Ascending aorta (tissue), 2 donors: ENCODE results near the gene C1orf94. TPM values are rescaled to one million over a fixed set of nuclear protein-coding genes. Genes with fewer than 3 reads are reported as not detected.

Experiments used
- DNase-seq, 2 donors: peaks; one replicate each; pipeline ENCODE4 v3.0.0-alpha.2; 2019; ENCODE audit warnings: low spot score in 2 of 2
- H3K27ac ChIP-seq, 2 donors: fragments of 200-600 bp; sonication (generic); one replicate each; pipeline ENCODE4 v1.5.1; 2016 to 2017; ENCODE audit warnings: mild to moderate bottlenecking in 1 of 2
- H3K27me3 ChIP-seq: fragments of 200-600 bp; sonication (generic); one replicate; pipeline ENCODE4 v1.5.1; 2017
- H3K36me3 ChIP-seq, 2 donors: fragments of 200-600 bp; sonication (generic); one replicate each; pipeline ENCODE4 v1.5.1; 2016
- H3K4me1 ChIP-seq, 2 donors: fragments of 200-600 bp; sonication (generic); one replicate each; pipeline ENCODE4 v1.5.1; 2016 to 2017; ENCODE audit warnings: mild to moderate bottlenecking in 1 of 2
- H3K4me3 ChIP-seq, 2 donors: fragments of 200-600 bp; sonication (generic); one replicate each; pipeline ENCODE4 v1.5.1; 2016 to 2017; ENCODE audit warnings: mild to moderate bottlenecking in 1 of 2
- H3K9me3 ChIP-seq, 2 donors: fragments of 200-600 bp; sonication (generic); one replicate each; pipeline ENCODE4 v1.5.1; 2016
- intact Hi-C: fragments of 100-400 bp; cut with DNase I; formaldehyde crosslinking; loops from one replicate; pipeline ENCODE4 v1.15.1; 2023
- total RNA-seq: library from RNA; depleted of rRNA; stranded (reverse); fragments of >200 nt; gene quantifications from one replicate; pipeline ENCODE4 v1.1.0, GENCODE V29; 2016
- TF ChIP-seq, protein P1 (sequence below), 3 experiments: fragments of 200-600 bp in 2 of 3; fragments of 450-650 bp in 1 of 3; sonication (generic) in 2 of 3; IDR thresholded peaks; one replicate each; pipeline ENCODE4 v1.5.1; 2016 to 2019; ENCODE audit warnings: antibody characterized with exemption in 3 of 3, mild to moderate bottlenecking in 1 of 3, moderate library complexity in 1 of 3

C1orf94 gene
- total RNA-seq, 1 donor from 2014 or later, result not detected

GRCh38 chr1:34237151-34237815 is 60.6 kb downstream of the C1orf94 start:
- no peak overlapping the region for H3K4me3 ChIP-seq
- H3K4me1 ChIP-seq, result no peaks in the 10 kb centered on the region
- DNase-seq, result no peak
- H3K9me3 ChIP-seq, result no peaks in the 10 kb centered on the region
- H3K27me3 ChIP-seq, result no peaks in the 10 kb centered on the region
- intact Hi-C loops, result no loop called here
- H3K36me3 ChIP-seq, result no peaks in the 10 kb centered on the region
- H3K27ac ChIP-seq, result no peak overlapping the region
- TF ChIP-seq, protein P1, sequence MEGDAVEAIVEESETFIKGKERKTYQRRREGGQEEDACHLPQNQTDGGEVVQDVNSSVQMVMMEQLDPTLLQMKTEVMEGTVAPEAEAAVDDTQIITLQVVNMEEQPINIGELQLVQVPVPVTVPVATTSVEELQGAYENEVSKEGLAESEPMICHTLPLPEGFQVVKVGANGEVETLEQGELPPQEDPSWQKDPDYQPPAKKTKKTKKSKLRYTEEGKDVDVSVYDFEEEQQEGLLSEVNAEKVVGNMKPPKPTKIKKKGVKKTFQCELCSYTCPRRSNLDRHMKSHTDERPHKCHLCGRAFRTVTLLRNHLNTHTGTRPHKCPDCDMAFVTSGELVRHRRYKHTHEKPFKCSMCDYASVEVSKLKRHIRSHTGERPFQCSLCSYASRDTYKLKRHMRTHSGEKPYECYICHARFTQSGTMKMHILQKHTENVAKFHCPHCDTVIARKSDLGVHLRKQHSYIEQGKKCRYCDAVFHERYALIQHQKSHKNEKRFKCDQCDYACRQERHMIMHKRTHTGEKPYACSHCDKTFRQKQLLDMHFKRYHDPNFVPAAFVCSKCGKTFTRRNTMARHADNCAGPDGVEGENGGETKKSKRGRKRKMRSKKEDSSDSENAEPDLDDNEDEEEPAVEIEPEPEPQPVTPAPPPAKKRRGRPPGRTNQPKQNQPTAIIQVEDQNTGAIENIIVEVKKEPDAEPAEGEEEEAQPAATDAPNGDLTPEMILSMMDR (IDR thresholded peaks at IDR 0.05), result no peak

DNA sequence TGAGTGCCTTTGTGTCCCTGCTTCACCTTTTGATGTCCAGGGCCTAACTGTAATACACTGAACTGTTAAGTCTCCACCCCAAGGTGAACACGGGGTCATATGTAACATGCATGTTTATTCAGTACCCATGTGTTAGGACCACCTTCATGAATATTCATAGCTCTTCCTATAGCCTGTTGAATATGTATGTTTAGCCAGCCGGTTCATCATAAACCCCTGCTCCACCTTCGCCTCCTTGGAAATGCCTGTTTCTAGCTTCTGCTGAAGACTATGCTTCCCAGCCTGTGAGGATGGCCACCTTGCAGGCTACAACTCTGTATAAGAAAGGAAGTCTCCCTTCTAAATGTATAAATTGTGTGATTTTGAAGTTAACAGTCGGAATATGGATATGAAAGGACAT is 69.3 kb downstream of the C1orf94 start:
- no peak overlapping the region for H3K4me3 ChIP-seq
- H3K27me3 ChIP-seq, result no peaks in the 10 kb centered on the region
- H3K36me3 ChIP-seq, result no peaks in the 10 kb centered on the region
- intact Hi-C loops, result no loop called here
- H3K9me3 ChIP-seq, result no peaks in the 10 kb centered on the region
- no peak for DNase-seq
- no peak overlapping the region for H3K27ac ChIP-seq
- no peaks in the 10 kb centered on the region for H3K4me1 ChIP-seq
- TF ChIP-seq, protein P1 (IDR thresholded peaks at IDR 0.05), result no peak

- H3K27me3 ChIP-seq, result no peaks in the 10 kb centered on the region
- DNase-seq, result no peak
- H3K4me1 ChIP-seq, result no peaks in the 10 kb centered on the region
- no peaks in the 10 kb centered on the region for H3K9me3 ChIP-seq
- H3K36me3 ChIP-seq, result no peaks in the 10 kb centered on the region
- TF ChIP-seq, protein P1 (IDR thresholded peaks at IDR 0.05), result no peak
- no peak overlapping the region for H3K4me3 ChIP-seq
- no peak overlapping the region for H3K27ac ChIP-seq
- intact Hi-C loops, result no loop called here
Observed at GRCh38 chr1:34250342-34250741, 73.6 kb downstream of the C1orf94 start.

- DNase-seq, result no peak
- H3K27me3 ChIP-seq, result no peaks in the 10 kb centered on the region
- TF ChIP-seq, protein P1 (IDR thresholded peaks at IDR 0.05), result no peak
- H3K36me3 ChIP-seq, result no peaks in the 10 kb centered on the region
- H3K4me1 ChIP-seq, result no peaks in the 10 kb centered on the region
- H3K9me3 ChIP-seq, result no peaks in the 10 kb centered on the region
- no peak overlapping the region for H3K4me3 ChIP-seq
- intact Hi-C loops, result no loop called here
- no peak overlapping the region for H3K27ac ChIP-seq
Observed at GRCh38 chr1:34262023-34262853, 85.5 kb downstream of the C1orf94 start.

DNA sequence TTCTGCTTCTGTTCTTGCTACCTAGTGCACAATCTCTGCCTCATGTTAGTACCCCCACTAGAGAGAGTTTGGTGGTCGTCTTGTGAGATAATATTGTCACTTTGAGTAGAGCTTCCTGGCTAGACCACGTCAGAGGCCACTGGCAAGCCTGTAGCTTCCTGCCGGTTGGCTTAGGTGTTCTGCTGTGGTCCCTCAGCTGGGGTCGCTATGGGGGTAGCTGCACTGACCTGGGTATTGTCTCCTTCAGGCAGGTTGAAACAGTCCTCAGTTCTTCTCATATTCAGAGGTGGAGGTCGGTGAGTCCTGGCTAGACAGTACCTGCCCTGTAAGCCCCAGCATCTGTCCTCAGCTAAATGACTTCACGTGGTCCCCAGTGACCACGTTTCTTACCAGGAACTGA is 86.2 kb downstream of the C1orf94 start:
- TF ChIP-seq, protein P1 (IDR thresholded peaks at IDR 0.05), result no peak
- Histone ChIP-seq H3K9me3 (no peaks in the 10 kb centered on the region), H3K36me3 (no peaks in the 10 kb centered on the region), H3K27me3 (no peaks in the 10 kb centered on the region), H3K27ac (no peak overlapping the region), H3K4me1 (no peaks in the 10 kb centered on the region), H3K4me3 (no peak overlapping the region)
- intact Hi-C loops, result no loop called here
- DNase-seq, result no peak
